Fibroblast of the aortic adventitia (primary cell): ENCODE results near the gene OR6M1. TPM values are rescaled to one million over a fixed set of nuclear protein-coding genes. Genes with fewer than 3 reads are reported as not detected.

Experiments
- DNase-seq: peaks from one replicate; pipeline ENCODE4 v3.0.0-alpha.2; 2010; ENCODE audit warnings: low read depth
- H3K4me3 ChIP-seq: 2 replicates; pipeline ENCODE4 v1.5.1; 2011; ENCODE audit warnings: low read depth, mild to moderate bottlenecking, control low read depth, low read length, moderate library complexity
- small RNA-seq: library from RNA; depleted of rRNA; stranded (forward); fragments of <200 nt; gene quantifications from one replicate; pipeline ENCODE3, GENCODE V24; 2012
- total RNA-seq: library from RNA; depleted of rRNA; stranded (reverse); fragments of >200 nt; gene quantifications from 2 replicates; pipeline ENCODE4 v1.2.3, GENCODE V29; 2012; ENCODE audit warnings: low replicate concordance
- TF ChIP-seq, protein P1 (sequence below): IDR thresholded peaks from 2 replicates; pipeline ENCODE4 v1.5.1; 2011; ENCODE audit warnings: mild to moderate bottlenecking, low read length, control low read depth, inconsistent platforms; ENCODE audit not compliant: insufficient read depth

Gene OR6M1
- total RNA-seq, 1 donor: not detected

DNA sequence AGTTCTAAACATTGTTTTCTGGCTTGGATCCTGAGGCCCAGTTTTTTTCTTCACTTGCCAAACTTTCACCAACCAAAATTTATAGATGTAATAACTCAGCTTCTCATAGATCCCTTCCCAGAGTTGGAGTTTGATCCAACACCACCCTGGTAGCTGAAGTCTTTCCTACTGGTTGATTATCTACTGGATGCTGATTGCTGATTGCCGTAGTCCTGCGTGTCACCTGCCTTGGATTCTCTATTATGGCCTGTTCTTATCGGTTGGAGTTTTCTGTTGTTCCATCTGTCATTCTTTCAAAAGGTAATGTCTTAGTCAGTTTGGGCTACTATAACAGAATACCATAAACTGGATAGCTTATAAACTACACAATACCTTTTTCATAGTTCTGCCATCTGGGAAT is 34.5 kb downstream of the OR6M1 start:
- TF ChIP-seq, protein P1, sequence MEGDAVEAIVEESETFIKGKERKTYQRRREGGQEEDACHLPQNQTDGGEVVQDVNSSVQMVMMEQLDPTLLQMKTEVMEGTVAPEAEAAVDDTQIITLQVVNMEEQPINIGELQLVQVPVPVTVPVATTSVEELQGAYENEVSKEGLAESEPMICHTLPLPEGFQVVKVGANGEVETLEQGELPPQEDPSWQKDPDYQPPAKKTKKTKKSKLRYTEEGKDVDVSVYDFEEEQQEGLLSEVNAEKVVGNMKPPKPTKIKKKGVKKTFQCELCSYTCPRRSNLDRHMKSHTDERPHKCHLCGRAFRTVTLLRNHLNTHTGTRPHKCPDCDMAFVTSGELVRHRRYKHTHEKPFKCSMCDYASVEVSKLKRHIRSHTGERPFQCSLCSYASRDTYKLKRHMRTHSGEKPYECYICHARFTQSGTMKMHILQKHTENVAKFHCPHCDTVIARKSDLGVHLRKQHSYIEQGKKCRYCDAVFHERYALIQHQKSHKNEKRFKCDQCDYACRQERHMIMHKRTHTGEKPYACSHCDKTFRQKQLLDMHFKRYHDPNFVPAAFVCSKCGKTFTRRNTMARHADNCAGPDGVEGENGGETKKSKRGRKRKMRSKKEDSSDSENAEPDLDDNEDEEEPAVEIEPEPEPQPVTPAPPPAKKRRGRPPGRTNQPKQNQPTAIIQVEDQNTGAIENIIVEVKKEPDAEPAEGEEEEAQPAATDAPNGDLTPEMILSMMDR: no peak
- DNase-seq: no peak

DNA sequence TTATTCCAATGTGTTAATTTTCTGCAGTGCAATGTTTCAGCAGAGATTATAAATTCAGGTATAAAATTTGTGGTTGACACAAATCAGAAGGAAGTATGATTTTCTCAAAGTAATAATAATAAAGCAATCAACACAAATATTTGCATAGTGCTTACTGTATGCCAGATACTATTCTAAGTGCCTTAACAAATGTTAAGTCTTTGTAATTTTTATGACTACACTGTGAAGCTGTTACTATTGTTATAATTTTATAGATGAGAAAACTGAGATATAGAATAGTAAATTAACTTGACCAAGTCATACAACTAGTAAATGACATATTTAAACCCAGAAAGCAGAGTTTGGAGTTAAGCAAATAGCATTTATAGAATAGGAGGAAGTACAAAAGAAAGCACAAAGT is 35.4 kb downstream of the OR6M1 start:
- TF ChIP-seq, protein P1: no peak
- H3K4me3 ChIP-seq: no peak overlapping the region
- DNase-seq: no peak

More for the DNA sequence above, 34.5 kb downstream of the OR6M1 start:
- H3K4me3 ChIP-seq: no peak overlapping the region

DNA sequence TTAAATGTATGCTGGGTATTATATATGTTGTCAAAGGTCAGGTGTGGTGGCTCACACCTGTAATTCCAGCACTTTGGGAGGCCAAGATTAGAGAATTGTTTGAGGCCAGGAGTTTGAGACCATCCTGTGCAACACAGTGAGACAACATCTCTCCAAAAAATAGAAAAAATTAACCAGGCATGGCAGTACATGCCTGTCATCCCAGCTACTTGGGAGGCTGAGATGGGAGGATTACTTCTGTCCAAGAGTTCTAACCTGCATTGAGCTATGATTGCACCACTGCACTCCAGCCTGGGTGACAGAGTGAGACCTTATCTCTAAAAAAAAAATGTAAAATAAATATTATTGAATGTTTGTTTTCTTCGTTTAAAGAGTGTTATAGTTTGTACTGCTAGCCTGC is 40.5 kb downstream of the OR6M1 start:
- H3K4me3 ChIP-seq: no peak overlapping the region
- DNase-seq: no peak
- TF ChIP-seq, protein P1: no peak

DNA sequence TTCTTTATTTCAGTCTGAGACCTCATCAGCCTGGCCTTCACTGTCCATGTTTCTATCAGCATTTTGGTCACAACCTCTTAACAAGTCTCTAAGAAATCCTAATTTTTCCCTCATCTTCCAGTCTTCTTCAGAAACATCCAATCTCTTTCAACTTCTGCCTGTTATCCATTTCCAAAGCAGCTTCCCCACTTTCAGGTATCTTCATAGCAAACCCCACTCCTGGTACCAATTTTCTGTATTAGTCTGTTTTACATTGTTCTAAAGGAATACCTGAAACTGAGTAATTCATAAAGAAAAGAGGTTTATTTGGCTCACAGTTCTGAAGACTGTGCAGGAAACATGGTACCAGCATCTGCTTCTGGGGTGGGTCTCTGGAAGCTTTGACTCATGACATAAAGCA is 43.7 kb downstream of the OR6M1 start:
- no peak for DNase-seq
- TF ChIP-seq, protein P1: no peak
- H3K4me3 ChIP-seq: no peak overlapping the region

DNA sequence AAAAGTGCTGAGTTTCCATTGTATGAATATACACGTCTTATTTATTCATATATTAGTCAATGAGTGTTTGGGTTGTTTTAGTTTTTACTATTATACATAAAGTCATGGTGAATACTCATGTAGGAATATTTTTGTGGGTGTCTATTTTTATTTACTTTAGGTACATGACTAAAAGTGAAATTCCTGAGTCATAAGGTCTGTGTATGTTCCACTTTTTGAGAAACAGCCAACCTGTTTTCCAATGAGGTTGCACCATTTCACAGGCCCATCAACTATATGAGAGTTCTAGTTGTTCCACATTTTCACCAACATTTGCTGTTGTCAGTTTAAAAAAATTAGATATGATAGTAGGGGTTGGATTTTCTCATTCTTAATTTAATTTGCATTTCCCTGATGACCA is 45.3 kb downstream of the OR6M1 start:
- DNase-seq: no peak

DNA sequence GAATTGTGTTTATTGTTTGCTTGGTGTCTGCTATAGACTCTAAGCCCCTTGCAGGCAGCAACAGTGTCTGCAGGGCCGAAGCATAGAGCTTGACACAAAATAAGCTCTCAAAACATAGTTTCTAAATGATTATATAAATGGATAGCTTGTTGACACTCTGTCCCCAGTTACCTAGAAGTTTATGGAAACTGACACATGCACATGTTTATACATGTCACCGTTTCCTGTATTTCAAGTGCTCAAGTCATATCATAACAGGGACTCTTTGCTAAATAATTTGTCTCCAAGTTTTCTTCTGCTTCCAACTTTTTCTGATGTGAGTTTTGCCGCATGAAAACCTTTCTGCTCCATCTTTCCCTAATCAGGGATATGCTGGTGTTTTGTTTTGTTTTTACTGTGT is 48.2 kb downstream of the OR6M1 start:
- no peak overlapping the region for H3K4me3 ChIP-seq
- no peak for DNase-seq
- TF ChIP-seq, protein P1: no peak

More for the DNA sequence above, 45.3 kb downstream of the OR6M1 start:
- H3K4me3 ChIP-seq: no peak overlapping the region
- TF ChIP-seq, protein P1: no peak

DNA sequence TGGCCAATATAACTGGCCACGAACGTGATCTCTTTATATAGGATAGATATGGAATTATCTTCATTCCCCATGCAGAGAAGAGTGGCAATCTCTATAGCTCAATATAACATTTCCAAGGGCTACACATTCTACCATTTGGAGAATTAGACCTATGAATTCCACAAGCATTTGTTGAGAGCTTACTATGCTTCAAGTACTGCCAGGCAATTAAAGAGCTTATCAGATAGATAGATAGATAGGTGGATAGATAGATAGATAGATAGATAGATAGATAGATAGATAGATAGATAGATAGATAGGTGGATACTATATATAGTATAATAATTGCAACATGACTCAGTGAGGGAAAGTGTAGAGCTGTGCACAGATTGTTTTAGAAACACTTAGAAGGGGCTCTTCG is 50.3 kb downstream of the OR6M1 start:
- DNase-seq: no peak
- no peak overlapping the region for H3K4me3 ChIP-seq
- TF ChIP-seq, protein P1: no peak

Small RNA genes within 50 kb of the gene (small RNA-seq; reads per million reads assigned to genes)
- gene RNU1-21P: 0.70 reads per million, percentile 13 among the genes with 10 or more reads in this experiment

Other genes with a start within 250 kb of the OR6M1 start
- not detected in 2 replicates for gene SCN3B, start 151.7 kb downstream of the OR6M1 start, total RNA-seq
- 2.5 and 6.6 TPM in 2 replicates for gene ZNF202, start 64.7 kb downstream of the OR6M1 start, total RNA-seq
- gene OR6X1, start 51.8 kb downstream of the OR6M1 start, total RNA-seq: not detected in 2 replicates
- not detected in 2 replicates for gene TMEM225, start 79.3 kb upstream of the OR6M1 start, total RNA-seq
- 0.09 and 0.25 TPM in 2 replicates for gene OR8D4, start 95.8 kb upstream of the OR6M1 start, total RNA-seq
- not detected in 2 replicates for gene OR4D5, start 133.3 kb upstream of the OR6M1 start, total RNA-seq
- not detected in 2 replicates for gene OR6T1, start 137.5 kb upstream of the OR6M1 start, total RNA-seq
- gene OR10S1, start 171.4 kb upstream of the OR6M1 start, total RNA-seq: not detected in 2 replicates
- not detected in 2 replicates for gene OR10G6, start 188.8 kb upstream of the OR6M1 start, total RNA-seq
- not detected in 2 replicates for gene OR10G4, start 206.6 kb upstream of the OR6M1 start, total RNA-seq
- not detected in 2 replicates for gene OR10G9, start 216.7 kb upstream of the OR6M1 start, total RNA-seq
- not detected in 2 replicates for gene OR10G8, start 220.4 kb upstream of the OR6M1 start, total RNA-seq
- gene OR10G7, start 235.0 kb upstream of the OR6M1 start, total RNA-seq: not detected in 2 replicates